Activated CD4-positive, alpha-beta T cell treated with anti-CD3 and anti-CD28 coated beads for 36 hours (primary cell): Measurements from ENCODE around the gene RMND1. TPM values are rescaled to one million over a fixed set of nuclear protein-coding genes. Genes with fewer than 3 reads are reported as not detected.
"Not testable (repeated sequence)": the region's sequence is repeated elsewhere in the genome, so short reads cannot be mapped to it uniquely, and the experiment has no call there.

Source experiments
- ATAC-seq: fragments of 200-7000 bp; cut with Tn5 transposase; one replicate; pipeline ENCODE4 v1.10.0; 2021; ENCODE audit warnings: mild to moderate bottlenecking, moderate library complexity
- CTCF ChIA-PET: fragments of 350-600 bp; sonication (Branson Sonifier 250); formaldehyde crosslinking; loops from one replicate; lab custom pipeline; 2021; ENCODE audit warnings: antibody characterized with exemption; lab: Charles Lee
- POLR2A ChIA-PET: fragments of 350-600 bp; sonication (Branson Sonifier 250); formaldehyde crosslinking; loops from one replicate; lab custom pipeline; 2021; ENCODE audit warnings: antibody characterized with exemption, inconsistent platforms; lab: Charles Lee
- DNase-seq: peaks from one replicate; pipeline ENCODE4 v3.0.0-alpha.2; 2020
- H3K27ac Mint-ChIP-seq: one replicate; pipeline ENCODE4 v1.8.0; 2021; ENCODE audit warnings: mixed read lengths
- H3K27me3 Mint-ChIP-seq: one replicate; pipeline ENCODE4 v1.8.0; 2021; ENCODE audit warnings: mixed read lengths
- H3K36me3 Mint-ChIP-seq: one replicate; pipeline ENCODE4 v1.8.0; 2021; ENCODE audit warnings: low read depth, mixed read lengths
- H3K4me1 Mint-ChIP-seq: one replicate; pipeline ENCODE4 v1.8.0; 2021; ENCODE audit warnings: mixed read lengths
- H3K4me3 Mint-ChIP-seq: one replicate; pipeline ENCODE4 v1.8.0; 2021; ENCODE audit warnings: mild to moderate bottlenecking, moderate library complexity, mixed read lengths
- H3K9me3 Mint-ChIP-seq: one replicate; pipeline ENCODE4 v1.8.0; 2021; ENCODE audit warnings: low read depth, mixed read lengths
- intact Hi-C, 2 experiments: fragments of 100-400 bp; cut with DNase I in 1 of 2; cut with micrococcal nuclease in 1 of 2; formaldehyde crosslinking; loops; one replicate each; pipeline versions ENCODE4 v1.14.2 to v1.15.1; 2022 to 2024; cut with DNase I, micrococcal nuclease
- total RNA-seq, 2 experiments: library from RNA; stranded (reverse); gene quantifications; one replicate each; pipeline ENCODE4 v1.2.3, GENCODE V29; 2021

Gene RMND1
- total RNA-seq, 2 experiments from 2014 or later: 20.8 to 21.5 TPM

DNA sequence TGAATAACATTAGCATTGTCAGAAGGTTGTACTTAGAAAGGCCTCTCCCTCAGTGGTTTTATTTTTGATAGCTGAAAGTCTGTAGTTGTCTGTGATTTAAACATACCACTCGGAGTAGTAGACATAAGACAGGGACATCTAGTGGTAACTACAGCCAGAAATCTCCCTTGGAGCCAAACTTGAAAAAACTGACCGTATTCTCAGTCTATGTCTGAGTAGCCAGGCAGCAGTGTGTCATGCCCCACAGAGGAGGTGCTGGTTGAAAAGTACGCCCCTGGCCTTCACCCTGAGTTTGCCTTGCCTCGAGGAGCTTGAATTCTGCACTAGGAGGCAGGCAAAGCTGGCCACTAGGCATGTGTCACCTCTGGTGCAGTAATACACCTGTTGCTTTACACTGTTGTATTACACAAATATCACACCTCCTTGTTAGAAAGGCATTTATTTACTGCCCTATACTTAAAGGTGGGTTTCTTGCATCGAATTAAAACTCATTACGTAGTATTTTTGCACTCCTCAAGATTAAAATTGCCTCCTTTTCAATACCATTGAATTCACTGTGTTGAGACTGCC is 81.3 kb downstream of the RMND1 start:
- H3K27me3 Mint-ChIP-seq: no peaks in the 10 kb centered on the region
- no peaks in the 10 kb centered on the region for H3K9me3 Mint-ChIP-seq
- H3K4me3 Mint-ChIP-seq: no peak overlapping the region
- no peak overlapping the region for H3K27ac Mint-ChIP-seq
- H3K4me1 Mint-ChIP-seq: peaks cover 39% of the 10 kb centered on the region
- ATAC-seq (no peak), DNase-seq (no peak)
- ChIA-PET POLR2A (no interaction called here), CTCF (interaction anchor here (0.7 to 1.0 kb wide), 2 partner anchors 46 to 81 kb away, joined by 3 to 4 read pairs; partner anchors contain the start of gene RMND1)
- intact Hi-C loops: loop anchor here in 1 of 2 experiments (10.0 kb wide), 1 partner anchor 776 kb away; the partner anchor contains the start of gene PLEKHG1
- H3K36me3 Mint-ChIP-seq: peaks cover 42% of the 10 kb centered on the region

DNA sequence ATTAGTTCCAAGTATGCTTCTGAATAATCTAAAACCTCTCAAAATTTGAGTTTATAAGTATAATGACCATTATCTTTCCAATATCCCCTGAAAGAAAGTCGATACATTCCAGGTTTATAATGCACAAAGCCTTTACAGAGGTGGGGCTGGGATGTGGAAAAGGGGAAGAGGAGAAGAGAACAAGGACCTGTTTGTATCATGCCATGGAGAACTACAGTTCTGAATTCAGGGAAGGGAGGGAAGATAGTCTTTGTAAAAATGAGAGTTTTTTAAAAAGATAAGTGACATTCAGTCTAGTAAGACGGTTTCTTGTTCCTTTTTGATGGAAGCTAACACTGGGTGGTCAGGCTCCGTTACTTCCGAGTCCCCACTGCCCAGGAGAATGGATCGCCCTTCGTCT is 86.7 kb downstream of the RMND1 start:
- CTCF ChIA-PET: no interaction called here

DNA sequence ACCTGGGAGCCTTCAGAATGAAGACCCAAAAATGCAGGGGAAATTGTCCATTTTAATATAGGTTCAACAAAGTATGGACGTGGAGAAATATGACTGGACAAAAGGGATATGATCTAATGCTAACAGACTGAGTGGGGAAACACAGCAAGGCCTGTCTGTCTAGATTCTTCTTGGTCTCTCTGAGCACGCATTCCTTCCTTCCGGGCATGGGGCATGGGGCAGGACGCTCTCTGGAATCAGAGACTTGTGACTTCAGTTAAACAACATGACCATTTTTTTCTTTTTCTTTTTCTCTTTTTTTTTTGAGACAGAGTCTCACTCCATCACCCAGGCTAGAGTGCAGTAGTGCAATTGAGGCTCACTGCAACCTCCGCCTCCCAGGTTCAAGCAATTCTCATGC is 92.4 kb downstream of the RMND1 start:
- Mint-ChIP-seq H3K9me3 (no peaks in the 10 kb centered on the region), H3K4me3 (no peak overlapping the region), H3K27me3 (no peaks in the 10 kb centered on the region), H3K36me3 (peaks cover 18% of the 10 kb centered on the region), H3K27ac (no peak overlapping the region), H3K4me1 (peaks cover 10% of the 10 kb centered on the region)
- ChIA-PET POLR2A (no interaction called here), CTCF (interaction anchor here (0.7 kb wide), 1 partner anchor 66 kb away, joined by 3 read pairs; no protein-coding TSS in a partner anchor)
- no peak for ATAC-seq
- no peak for DNase-seq
- intact Hi-C loops: no loop called here

More for the DNA sequence above, 86.7 kb downstream of the RMND1 start:
- H3K27ac Mint-ChIP-seq: no peak overlapping the region
- ATAC-seq: no peak
- no peak for DNase-seq
- H3K36me3 Mint-ChIP-seq: peaks cover 34% of the 10 kb centered on the region
- no peak overlapping the region for H3K4me3 Mint-ChIP-seq
- H3K9me3 Mint-ChIP-seq: no peaks in the 10 kb centered on the region
- H3K4me1 Mint-ChIP-seq: no peaks in the 10 kb centered on the region
- POLR2A ChIA-PET: no interaction called here
- H3K27me3 Mint-ChIP-seq: no peaks in the 10 kb centered on the region
- intact Hi-C loops: no loop called here

DNA sequence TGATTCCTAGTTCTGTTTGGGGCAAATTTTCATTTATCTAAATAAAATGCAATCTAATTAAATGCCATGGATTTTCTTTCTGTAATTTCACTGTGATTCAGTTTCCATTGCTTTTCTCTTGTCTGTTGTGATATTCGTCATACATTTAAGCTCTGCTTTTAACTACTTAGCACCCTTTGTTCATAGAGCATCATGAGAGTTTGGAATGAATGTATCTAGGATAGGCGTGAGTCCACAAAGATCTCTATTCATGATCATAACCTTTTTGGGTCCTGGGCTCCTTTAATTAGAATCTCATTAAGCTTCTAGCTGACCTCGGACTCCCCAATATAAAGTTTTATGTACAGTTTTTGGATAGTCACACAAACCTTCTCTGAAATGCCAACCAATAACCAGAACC is 93.5 kb downstream of the RMND1 start:
- Mint-ChIP-seq H3K36me3 (peaks cover 18% of the 10 kb centered on the region), H3K4me1 (peaks cover 10% of the 10 kb centered on the region), H3K27me3 (no peaks in the 10 kb centered on the region), H3K4me3 (no peak overlapping the region), H3K27ac (no peak overlapping the region), H3K9me3 (no peaks in the 10 kb centered on the region)
- intact Hi-C loops: no loop called here
- no peak for DNase-seq
- no peak for ATAC-seq
- CTCF ChIA-PET: interaction anchor here (0.5 to 1.1 kb wide), 3 partner anchors 35 to 344 kb away, joined by 3 read pairs; no protein-coding TSS in a partner anchor
- POLR2A ChIA-PET: interaction anchor here (0.6 kb wide), 1 partner anchor 94 kb away, joined by 3 read pairs; a partner anchor contains a TSS

- H3K27me3 Mint-ChIP-seq: no peaks in the 10 kb centered on the region
- CTCF ChIA-PET: interaction anchor here (0.5 to 1.7 kb wide), 5 partner anchors 16 to 343 kb away, joined by 3 to 6 read pairs (median 3); no protein-coding TSS in a partner anchor
- H3K27ac Mint-ChIP-seq: peak overlapping the region; percentile 52
- intact Hi-C loops: no loop called here
- no peak for DNase-seq
- H3K4me3 Mint-ChIP-seq: no peak overlapping the region
- no peak for ATAC-seq
- peaks cover 10% of the 10 kb centered on the region for H3K4me1 Mint-ChIP-seq
- POLR2A ChIA-PET: interaction anchor here (0.6 kb wide), 1 partner anchor 18 kb away, joined by 7 read pairs; no protein-coding TSS in a partner anchor
- H3K36me3 Mint-ChIP-seq: peaks cover 18% of the 10 kb centered on the region
- H3K9me3 Mint-ChIP-seq: no peaks in the 10 kb centered on the region
Measured at GRCh38 chr6:151357758-151358436, 94.0 kb downstream of the RMND1 start.

GRCh38 chr6:151356983-151357382 is 94.9 kb downstream of the RMND1 start:
- H3K4me3 Mint-ChIP-seq, H3K9me3 Mint-ChIP-seq, ATAC-seq, H3K27me3 Mint-ChIP-seq, H3K27ac Mint-ChIP-seq, intact Hi-C loops, DNase-seq: not testable (repeated sequence)
- Mint-ChIP-seq H3K4me1 (peaks cover 10% of the 10 kb centered on the region), H3K36me3 (peaks cover 13% of the 10 kb centered on the region)
- CTCF ChIA-PET: interaction anchor here (1.3 to 1.7 kb wide), 2 partner anchors 17 to 32 kb away, joined by 3 to 6 read pairs; no protein-coding TSS in a partner anchor
- POLR2A ChIA-PET: interaction anchor here (0.6 kb wide), 1 partner anchor 50 kb away, joined by 3 read pairs; no protein-coding TSS in a partner anchor

Other genes starting within 250 kb of the RMND1 start
- gene AKAP12, start 212.2 kb downstream of the RMND1 start, total RNA-seq: 1 to 10 TPM; 4.1 to 5.0 TPM
- 10 to 100 TPM; 17.1 to 19.3 TPM for gene ZBTB2, start 60.6 kb downstream of the RMND1 start, total RNA-seq
- gene CCDC170, start 41.9 kb upstream of the RMND1 start, total RNA-seq: not detected